GM21529 (cell line): ENCODE results near the gene KCNK15.
"Not testable (repeated sequence)": the region's sequence is repeated elsewhere in the genome, so short reads cannot be mapped to it uniquely, and the experiment has no call there.

Experiments used
- ATAC-seq: cut with Tn5 transposase; IDR thresholded peaks from one replicate; pipeline ENCODE4 v1.9.1; 2021; ENCODE audit not compliant: unreplicated experiment

The KCNK15 gene

DNA sequence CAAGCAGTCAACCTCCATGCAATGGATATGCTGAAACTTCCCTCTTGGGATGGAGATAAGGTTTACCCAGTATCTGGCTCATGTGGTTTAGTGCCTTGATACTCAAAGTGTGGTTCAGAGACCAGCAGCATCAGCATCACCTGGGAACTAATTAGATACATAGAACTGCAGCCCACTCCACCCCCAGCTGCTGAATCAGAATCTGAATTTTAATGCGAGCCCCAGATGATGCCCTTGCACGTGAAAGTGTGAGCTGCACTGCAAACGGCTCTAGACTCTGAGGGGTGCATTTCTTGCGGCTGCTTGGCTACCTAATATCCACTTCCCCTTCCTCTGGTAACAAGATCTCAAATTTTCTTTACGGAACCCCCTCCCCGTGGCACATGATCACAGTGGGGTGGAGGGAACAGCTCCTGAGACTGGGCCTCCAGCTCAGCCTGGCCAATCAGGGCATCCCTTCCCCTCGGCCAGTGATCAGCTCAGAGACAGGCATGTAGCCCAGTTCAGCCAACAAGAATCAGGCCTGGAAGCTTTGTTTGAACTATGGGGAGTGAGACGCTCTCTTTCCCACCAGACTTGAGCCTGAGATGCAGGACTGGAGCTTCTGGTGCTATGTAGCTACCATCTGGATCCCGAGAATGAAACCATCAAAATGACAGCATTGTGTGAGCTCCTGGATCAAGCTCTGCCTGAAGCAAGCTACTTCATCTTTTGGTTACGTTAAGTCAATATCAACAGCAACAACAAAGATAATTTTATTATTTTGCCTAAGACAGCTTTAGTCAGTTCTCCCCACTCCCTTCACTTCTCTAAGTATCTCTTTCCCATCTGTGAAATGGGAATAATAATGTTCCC, 12.8 kb downstream of the KCNK15 start:
- no peak for ATAC-seq

DNA sequence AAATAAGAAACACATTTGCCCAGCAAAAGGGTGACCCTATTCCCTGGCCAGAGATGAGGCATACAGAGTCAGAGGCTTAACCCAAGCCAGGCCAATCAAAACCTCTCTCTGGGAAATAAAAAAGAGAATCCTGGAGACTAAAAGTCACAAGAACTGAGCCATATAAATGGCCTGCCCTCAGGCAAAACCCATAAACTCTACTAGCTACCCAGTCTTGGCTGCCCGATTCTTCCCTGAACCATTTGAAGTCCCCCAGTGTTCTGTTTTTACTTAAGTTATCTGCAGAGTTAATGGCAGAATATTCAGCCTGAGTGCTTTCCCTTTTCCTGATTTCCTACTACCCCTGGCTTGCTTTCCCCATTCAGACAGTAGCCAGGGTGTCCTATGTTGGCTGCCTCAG, 13.9 kb downstream of the KCNK15 start:
- no peak for ATAC-seq

DNA sequence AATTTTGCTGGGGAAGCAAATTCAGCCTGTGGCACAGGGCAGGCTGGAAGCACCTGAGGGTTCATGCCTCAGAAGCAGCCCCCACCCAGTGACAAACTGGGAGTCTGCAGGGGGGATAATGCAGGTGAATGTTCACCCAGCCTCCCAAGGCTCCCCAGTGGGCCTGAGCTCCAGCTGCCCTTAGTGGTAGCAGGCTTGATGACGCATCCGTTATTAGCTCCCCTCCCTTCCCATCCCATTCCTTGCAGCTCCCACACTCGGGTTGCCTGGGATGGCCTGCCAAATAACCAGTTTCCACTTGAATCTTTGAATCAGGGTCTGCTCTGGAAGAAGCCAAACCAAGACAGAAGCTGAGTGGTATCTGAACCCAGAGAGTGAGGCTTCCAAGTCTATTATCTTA, 15.8 kb downstream of the KCNK15 start:
- ATAC-seq, result no peak

DNA sequence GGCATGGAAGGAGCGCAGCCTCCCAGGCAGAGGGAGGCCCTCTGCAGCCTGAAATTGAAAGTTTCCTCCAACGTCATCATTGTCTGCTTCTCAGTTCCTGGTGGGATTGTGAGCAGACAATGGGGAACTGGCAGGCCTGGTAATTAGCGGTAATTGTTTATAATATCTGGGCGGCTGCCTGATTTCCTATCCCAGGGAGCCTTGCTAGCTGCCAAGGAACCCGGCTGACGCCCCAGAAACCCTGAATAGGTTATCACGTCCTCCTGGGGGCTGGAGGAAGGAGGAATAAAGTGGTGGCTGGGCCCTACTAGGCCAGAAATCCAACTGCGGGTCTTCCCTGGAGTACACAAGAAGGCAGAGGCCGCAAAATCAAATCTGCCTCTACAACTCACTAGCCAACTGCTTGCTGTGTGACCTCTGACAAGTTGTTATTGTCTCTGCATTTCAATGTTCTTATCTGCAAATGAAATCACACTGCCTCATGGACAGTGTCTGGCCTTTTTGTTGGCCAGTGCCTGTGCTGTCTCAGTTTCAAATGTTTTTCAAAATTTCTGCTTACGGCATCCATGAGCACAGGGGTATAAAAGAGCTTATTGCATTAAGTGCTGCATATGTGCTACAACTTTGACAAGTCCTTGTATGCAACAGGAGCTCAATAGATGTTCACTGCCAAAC, 16.9 kb downstream of the KCNK15 start:
- ATAC-seq, result no peak

DNA sequence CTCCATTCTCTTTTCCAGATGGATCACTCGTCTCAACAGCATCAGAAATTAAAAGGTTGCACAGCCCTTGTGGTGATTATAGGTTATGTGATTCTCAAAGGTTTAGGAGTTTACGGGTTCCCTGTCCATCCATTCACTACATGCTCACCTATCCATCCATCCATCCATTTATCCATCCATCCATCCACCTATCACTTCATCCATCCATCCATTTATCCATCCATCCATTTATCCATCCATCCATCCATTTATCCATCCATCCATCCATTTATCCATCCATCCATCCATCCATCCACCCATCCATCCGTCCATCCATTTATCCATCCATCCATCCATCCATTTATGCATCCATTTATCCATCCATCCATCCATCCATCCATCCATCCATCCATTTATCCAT, 18.1 kb downstream of the KCNK15 start:
- ATAC-seq, result not testable (repeated sequence)

DNA sequence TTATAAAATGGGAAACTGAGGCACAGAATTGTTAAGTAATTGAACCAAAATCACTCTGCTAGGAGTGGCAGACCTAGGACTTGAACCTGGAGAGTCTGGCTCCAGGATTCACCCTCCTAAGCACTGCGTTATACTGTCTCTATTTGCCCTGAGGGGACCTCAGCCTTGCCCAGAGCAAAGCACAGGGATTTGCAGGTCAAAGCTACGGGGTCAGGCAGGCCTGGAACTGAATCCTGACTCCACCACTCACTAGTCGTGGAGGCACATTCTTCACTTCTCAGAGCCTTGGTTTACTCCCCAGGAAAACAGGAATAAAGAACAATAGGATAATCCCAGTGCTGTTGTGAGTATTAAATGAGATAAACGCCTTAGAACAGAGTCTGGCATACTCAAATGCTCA, 19.4 kb downstream of the KCNK15 start:
- no peak for ATAC-seq

DNA sequence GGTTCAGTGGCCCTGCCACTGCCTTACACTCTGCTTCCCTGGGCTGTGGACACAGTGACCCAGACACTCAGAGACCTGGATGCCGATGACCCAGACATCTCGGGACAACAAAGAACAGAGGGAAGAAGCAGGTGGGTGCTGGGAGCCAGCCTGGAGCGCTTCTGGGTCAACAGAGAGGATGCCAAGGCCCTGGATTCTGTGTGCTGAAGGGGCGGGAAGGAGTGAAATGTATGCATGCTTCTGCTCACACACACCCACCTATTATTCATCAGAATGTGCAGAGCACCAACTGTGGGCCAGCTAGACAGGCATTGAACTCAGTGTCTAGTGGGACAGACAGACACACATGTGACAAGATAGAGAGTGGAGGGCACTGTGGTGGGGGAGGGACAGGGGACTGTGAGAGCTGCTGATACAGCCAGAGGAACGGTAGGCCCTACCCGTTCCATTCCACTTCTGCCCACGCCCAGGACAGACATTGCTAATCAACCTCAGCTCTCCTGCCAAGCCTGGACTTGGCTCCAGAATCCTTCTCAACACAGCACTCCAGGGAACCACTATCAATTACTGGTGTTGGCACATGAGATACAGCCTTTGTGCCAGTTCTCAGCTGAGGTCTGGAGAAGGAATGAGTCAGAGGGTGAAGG, 20.2 kb downstream of the KCNK15 start:
- ATAC-seq, result no peak

DNA sequence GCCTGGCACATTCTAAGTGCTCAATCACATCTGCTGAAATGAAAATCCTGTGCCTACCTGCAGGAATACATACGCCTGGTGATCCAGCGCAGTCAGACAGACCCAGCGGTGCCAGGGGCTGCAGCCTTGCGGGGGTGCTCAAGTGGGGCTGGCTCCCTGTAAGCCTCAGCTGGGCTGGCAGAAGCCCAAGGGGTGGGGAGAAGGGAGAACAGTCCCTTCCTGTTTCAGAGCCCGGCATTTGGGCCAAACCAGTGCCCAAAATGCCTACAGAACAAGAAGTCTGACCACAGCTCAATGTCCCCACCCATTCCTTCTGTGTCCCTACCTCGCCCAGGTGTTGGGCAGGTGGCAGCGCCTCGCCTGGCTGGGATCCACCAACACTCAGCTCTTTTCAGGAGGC, 22.6 kb downstream of the KCNK15 start:
- ATAC-seq, result no peak

DNA sequence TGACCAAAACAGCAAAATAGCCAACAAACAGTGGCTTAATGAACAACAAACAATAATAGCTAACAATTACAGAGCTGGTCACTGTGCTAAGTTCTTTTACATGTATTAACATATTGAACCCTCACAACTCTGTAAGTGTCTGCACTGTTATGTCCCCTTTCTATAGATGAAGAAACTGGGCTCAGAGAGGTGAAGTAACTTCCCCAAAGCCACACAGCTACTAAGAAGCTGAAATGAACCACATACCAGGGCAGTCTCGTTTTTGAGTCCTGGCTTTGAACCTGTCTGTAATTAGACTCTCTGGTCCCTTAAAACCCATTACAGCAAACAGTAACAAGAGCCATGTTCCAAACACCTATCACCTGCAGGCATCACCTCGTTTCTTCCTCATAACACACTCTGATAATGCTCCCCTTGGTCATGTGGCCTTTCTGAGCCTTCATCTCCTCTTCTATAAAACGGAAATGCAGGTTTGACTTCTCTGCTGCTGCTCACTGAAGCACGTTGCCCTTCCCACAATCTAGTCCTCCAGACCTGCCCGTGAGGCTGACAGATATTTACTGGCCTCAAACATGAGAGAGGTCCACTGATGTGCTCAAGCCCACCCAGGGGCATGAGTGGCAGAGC, 23.3 kb downstream of the KCNK15 start:
- ATAC-seq, result no peak

DNA sequence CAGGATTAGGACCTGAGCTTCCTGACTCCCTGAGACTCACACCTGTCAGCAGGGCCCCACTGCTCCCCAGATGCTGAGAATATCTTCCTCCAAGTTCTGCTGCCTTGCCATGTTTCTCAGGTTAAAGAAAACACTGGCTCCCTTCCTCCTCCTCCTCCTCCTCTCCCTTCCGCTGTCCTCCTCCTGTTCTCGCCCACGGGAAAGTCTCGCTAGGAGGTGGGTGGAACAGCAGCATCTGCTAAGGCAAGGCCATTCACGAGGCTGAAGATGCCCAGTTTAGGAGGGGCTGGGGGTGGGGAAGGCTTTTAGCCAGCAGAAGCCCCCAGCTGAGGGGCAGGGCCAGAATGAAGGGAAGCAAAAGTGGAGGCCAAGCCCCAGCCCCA, 23.8 kb downstream of the KCNK15 start:
- ATAC-seq, result no peak

DNA sequence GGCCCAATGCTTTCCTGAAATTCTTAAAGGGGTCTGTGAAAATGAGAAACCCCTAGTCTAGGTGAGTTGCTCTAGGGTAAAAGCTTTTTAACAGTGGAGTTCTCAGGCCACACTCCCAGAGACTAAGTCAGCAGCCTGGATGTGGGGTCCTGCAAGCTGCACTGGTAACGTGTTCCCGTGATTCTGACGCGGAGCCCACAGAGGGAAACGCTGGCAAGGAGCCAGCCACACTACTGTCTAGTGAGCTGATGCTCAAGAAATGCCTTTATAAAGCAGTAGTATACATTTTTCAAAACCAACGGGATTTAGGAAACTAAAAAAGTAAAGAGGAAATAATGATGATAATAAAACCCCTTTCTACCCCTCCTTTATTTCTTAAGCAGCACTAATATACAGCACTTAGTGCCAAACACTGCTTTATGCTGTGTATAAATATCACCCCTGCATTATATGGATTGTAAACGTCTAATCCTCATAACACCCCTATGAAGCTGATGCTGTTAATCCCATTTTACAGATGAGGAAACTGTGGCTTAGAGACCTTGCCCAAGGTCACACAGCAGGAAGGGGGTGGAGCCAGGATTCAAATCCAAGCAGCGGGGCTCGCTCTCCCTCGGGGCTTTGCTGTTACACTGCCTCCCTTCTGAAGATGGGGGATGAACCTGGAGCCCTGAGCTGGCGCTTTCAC, 25.0 kb downstream of the KCNK15 start:
- no peak for ATAC-seq

DNA sequence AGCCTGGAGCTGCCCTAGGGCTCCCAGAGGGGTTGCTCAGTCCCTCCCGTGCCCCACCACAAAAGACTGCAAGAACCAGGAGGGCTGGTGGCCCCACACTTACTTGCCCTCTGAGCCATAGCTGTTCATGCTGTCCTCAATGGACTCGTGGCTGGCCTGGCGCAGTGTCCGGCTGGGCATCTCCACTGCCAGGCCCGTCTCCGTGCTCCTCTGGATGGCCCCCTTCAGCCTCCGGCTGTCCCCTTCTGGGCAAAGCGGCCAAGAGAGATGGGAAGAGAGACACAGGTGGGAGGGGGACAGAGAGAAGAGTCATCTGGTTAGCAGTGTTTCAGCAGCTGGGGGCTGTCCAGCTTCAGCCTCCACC, 25.5 kb downstream of the KCNK15 start:
- ATAC-seq, result no peak

DNA sequence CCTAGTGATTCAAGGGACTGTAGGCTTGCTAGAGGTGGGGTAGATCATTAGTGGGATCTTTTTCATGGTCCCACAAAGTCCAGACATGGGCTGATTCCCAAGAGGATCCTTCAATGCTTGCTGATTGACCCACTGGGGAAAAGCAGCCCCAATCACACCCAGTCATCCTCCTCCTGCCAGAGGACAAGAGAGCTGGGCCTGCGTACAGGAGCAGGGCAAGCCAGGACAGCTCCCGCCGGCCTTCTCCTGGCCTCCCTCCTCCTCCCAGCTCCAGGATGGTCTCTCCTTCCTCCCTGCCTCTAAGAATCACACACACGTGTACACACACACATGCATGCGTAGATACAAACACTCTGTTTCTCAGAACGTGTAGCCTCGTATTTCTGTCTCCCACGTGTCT, 27.0 kb downstream of the KCNK15 start:
- no peak for ATAC-seq

DNA sequence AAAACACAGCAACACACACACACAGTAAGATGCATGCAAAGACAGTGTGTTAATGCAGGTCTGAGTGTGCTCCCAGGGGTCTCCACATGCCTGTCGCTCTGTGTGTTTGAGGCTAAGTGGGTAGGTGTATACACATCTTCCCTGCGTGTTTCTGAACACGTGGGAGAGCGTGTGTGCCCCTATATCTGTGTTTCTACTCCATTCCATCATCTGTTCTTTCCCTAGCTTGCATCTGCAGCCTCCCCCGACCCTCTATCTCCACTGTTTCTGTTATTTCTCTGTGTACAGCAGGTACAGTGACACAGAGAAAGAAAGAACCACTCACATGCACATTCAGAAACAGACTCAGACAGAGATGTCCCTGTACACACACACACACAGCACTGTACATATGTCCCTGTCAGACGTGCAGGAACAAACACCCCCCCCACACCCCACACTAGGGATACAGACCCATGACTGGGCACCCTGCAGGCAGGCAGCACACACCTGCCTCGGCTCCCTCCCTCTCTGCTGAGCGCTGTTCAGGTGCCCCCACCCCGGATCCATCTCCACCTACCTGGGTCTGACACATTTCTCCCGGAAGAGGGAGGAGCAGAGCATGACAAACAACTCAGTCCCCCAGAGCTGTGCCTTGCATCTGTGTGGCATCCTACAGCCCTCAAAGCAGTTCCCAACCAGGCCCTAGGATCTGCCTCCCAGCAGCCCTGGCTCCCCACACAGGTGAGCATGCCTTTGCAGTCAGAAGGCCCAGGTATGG, 27.6 kb downstream of the KCNK15 start:
- ATAC-seq, result no peak

DNA sequence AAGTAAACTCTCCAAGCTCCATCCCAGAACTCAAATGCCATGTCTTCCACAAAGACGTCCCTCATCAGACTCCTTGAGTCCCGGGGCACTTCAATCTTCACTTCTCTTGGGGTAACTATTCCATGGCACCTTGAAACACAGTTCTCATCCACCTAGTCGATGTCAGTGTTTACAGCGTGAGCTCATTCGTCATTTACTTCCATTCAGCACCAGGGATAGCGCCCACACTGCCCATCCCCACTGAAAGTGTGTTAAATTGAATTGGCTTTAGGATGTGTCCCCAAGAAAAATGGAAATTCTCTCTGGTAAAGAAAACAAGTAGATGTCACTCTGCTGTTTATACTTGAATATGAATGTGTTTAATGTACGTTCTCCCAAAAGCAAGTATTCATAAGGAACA, 31.3 kb downstream of the KCNK15 start:
- ATAC-seq, result no peak

DNA sequence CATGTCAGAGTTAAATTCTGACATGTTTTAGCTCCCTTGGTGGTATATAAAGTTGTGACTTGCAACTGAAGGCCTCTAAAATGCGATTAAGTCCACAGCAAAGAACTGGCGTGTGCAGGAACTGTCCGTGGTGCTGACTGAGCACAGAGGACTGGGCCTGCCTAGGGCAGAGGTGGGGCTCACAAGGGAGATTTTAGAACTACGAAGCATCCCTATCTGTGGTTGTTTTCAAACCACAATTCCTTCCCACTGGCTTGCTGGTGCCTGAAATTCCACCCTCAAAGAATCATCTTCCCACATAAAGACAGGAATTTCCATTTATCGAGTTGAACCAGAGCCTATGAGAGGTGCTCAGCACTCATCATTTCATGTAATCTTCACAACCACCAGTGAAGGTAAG, 34.6 kb downstream of the KCNK15 start:
- ATAC-seq, result no peak

DNA sequence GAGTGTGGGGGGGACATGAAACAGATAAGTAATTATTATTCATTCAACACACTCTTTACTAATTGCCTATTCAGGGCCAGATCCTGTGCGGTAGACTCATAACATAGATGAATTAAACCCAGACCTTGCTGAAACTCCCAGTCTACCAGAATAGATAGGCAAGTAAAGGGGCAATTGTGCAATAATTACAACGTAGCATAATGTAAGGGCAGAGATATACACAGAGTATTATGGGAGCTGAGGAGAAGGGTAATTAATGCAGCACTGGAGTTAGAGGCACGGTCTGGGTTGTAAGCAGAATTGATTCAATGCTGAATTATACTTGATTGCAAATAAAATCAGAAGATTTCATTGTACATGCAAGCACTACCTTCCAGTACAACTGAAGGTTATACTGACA, 35.5 kb downstream of the KCNK15 start:
- ATAC-seq, result no peak

DNA sequence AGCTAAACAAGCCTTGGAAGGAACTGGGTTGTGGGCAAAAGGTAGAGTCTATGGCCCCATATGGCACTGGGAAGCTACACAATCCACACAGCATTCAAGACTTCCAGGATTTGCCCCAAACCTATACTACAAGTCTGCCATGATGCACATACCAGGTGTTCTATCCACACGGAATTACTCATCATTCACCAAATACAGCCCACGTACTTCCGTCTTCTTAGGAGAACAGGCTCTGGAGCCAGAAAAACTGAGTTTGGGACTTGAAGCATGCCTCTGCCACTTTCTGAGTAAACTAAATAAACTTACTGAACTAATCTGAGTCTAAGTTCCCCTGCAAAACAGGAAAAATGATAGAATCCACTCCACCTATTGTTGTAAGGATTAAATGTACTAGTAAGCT, 36.1 kb downstream of the KCNK15 start:
- ATAC-seq, result no peak

DNA sequence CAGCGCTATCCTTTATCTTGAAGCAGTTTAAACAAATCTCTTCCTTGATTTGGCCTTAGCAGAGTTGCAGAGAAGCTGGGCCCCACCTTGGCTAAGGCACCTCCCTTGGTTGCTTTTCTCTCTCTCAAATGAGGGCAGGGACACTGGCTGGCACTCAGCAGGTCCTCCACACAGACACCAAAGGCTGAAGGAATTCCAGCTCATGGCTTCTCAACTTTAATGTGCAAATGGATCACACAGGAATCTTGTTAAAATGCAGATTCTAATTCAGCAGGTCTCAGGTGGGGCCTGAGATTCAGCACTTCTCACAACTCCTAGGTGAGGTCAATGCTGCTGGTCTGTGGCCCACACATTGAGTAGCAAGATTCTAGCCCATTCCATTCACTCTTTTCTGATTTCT, 39.0 kb downstream of the KCNK15 start:
- ATAC-seq, result no peak

DNA sequence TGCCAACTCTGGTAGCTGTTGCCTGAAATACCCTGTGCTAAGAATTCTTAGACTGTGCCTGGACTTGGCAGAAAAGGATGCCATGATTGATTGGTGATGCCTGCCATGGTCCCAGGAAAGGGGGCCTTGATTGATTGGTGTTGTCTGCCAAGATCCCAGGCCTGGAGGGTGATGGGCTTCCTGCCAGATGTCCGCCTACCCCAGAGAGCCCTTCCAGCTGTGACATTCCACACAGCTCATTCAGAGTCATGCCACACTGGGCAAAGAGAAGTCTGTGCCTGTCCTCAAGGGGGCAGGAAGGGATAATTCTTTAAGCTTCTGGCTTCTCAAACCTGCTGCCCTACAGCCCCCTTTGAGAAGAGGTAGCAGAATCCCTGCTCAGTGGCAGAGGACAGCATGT, 40.1 kb downstream of the KCNK15 start:
- no peak for ATAC-seq

DNA sequence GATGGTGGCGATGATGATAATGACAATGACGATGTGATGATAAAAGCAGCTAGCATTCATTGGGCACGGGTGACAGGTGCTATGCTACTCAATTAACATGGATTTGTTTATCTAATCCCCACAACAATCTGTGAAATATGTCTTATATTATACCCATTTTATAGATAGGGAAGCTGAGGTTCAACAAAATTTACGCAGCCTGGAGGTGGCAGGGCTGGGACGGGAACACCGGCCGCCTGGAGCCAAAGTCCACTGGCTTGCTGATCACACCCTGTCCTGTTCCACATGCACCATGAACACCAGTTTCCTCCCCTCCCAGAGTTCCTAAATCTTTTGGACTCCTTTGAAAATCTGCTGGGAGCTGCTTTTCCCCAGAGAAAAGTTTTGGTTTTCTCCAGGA, 41.6 kb downstream of the KCNK15 start:
- no peak for ATAC-seq
